HG03432 (cell line): ENCODE measurements around the gene GINS2.

Experiments
- ATAC-seq: cut with Tn5 transposase; IDR thresholded peaks from one replicate; pipeline ENCODE4 v1.9.1; 2021; ENCODE audit warnings: mild to moderate bottlenecking, moderate library complexity; ENCODE audit not compliant: unreplicated experiment

Gene GINS2

GRCh38 chr16:85688586-85689284 lies at the start of gene GINS2:
GINS2 (minus strand) TSS chr16:85688954; CDS start chr16:85688898, 56 bp downstream.
- ATAC-seq = peak; percentile 94

- no peak for ATAC-seq
These were observed 48.2 kb upstream of the GINS2 start for GRCh38 chr16:85736921-85737320.

GRCh38 chr16:85735946-85736345 lies 47.2 kb upstream of the GINS2 start:
- no peak for ATAC-seq

- ATAC-seq = peak; percentile 83
These were observed 46.5 kb upstream of the GINS2 start for GRCh38 chr16:85735225-85735635.

- ATAC-seq = no peak
These were observed 45.7 kb upstream of the GINS2 start for GRCh38 chr16:85734311-85735017.

GRCh38 chr16:85733839-85734170 lies 45.1 kb upstream of the GINS2 start:
- no peak for ATAC-seq

GRCh38 chr16:85733155-85733838 lies 44.5 kb upstream of the GINS2 start:
- ATAC-seq = no peak

GRCh38 chr16:85731179-85731578 lies 42.4 kb upstream of the GINS2 start:
- no peak for ATAC-seq

GRCh38 chr16:85730186-85730465 lies 41.4 kb upstream of the GINS2 start:
- ATAC-seq = no peak

GRCh38 chr16:85729452-85730185 lies 40.9 kb upstream of the GINS2 start:
- ATAC-seq = no peak

GRCh38 chr16:85728879-85729278 lies 40.1 kb upstream of the GINS2 start:
- ATAC-seq = no peak

GRCh38 chr16:85724936-85725335 lies 36.2 kb upstream of the GINS2 start:
- no peak for ATAC-seq

- ATAC-seq = no peak
These were observed 35.5 kb upstream of the GINS2 start for GRCh38 chr16:85724126-85724879.

GRCh38 chr16:85722128-85722893 lies 33.6 kb upstream of the GINS2 start:
- ATAC-seq = no peak

GRCh38 chr16:85720302-85720637 lies 31.5 kb upstream of the GINS2 start:
- no peak for ATAC-seq

GRCh38 chr16:85719605-85720301 lies 31.0 kb upstream of the GINS2 start:
- ATAC-seq = no peak

GRCh38 chr16:85718682-85719081 lies 29.9 kb upstream of the GINS2 start:
- ATAC-seq = no peak

GRCh38 chr16:85718153-85718477 lies 29.4 kb upstream of the GINS2 start:
- ATAC-seq = no peak

GRCh38 chr16:85717393-85718152 lies 28.8 kb upstream of the GINS2 start:
- no peak for ATAC-seq
